ENCODE data around the gene CRIM1.

CRIM1 gene

DNA sequence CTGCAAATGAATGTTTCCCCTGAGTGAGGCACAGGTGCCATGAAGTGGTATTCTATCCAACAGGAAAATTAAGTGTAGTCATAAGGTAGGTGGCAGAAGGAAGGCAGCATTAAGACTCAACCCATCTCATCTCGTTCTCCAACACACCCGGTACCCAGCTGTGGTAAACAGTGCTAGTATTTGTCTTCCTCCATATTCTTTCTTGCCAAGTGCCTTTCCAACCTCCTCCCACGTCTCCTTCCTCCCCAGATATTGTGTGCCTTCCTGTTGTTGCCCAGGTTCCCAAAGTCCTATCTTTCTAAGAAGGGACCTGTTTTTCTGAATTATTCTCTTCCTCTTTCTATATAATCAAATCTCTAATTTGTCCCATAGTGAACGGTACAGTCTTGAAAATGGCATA, 83.5 kb downstream of the CRIM1 start:
- H3K36me3 Mint-ChIP-seq: no peaks in the 10 kb centered on the region
- no peak overlapping the region for H3K27ac Mint-ChIP-seq
- H3K4me3 Mint-ChIP-seq: no peak overlapping the region
- peaks cover 11% of the 10 kb centered on the region for H3K4me1 Mint-ChIP-seq
- peaks cover 15% of the 10 kb centered on the region for H3K27me3 Mint-ChIP-seq
- no peak for ATAC-seq
- H3K9me3 Mint-ChIP-seq: peaks cover 3% of the 10 kb centered on the region

DNA sequence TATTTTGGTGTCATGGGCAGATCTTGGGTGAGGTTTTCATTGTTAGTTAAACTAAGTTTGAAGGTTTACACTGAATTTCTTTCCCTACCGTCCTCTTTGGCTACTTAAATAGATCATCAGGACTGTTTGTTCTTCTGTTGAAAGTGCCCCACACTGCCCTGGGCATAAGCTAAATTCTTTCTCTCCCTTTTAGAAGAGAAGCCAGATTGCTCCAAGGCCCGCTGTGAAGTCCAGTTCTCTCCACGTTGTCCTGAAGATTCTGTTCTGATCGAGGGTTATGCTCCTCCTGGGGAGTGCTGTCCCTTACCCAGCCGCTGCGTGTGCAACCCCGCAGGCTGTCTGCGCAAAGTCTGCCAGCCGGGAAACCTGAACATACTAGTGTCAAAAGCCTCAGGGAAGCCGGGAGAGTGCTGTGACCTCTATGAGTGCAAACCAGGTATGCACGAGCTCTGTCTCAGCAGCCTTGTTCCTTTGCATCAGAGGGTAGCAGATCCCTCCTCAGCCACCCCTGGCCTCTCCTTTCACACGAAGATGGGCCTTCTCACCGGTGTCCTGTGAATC, 85.6 kb downstream of the CRIM1 start:
- peaks cover 29% of the 10 kb centered on the region for H3K27me3 Mint-ChIP-seq
- H3K27ac Mint-ChIP-seq: no peak overlapping the region
- H3K36me3 Mint-ChIP-seq: no peaks in the 10 kb centered on the region

DNA sequence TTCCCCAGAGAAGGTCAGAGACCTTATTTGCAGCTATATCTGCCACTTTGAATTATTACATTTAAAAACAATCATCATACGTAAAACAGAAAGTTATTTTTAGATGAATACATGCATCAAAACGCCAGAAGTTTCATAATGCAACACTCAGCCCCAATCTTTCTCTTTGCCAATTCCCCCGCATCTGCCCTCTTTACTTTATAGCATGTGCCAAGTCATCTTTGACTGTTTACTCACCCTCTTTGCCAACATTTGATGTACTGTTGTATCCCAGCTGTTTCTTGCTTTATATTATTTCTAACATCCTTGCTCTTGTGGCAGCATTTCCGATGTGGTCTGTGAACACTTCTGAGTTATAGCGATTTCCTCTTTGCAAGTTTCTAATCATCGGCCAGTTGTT, 86.2 kb downstream of the CRIM1 start:
- H3K4me1 Mint-ChIP-seq: peaks cover 11% of the 10 kb centered on the region
- H3K36me3 Mint-ChIP-seq: no peaks in the 10 kb centered on the region
- no peak overlapping the region for H3K4me3 Mint-ChIP-seq
- H3K27ac Mint-ChIP-seq: no peak overlapping the region
- H3K9me3 Mint-ChIP-seq: peaks cover 3% of the 10 kb centered on the region
- H3K27me3 Mint-ChIP-seq: peaks cover 29% of the 10 kb centered on the region
- no peak for ATAC-seq

More for the DNA sequence above, 85.6 kb downstream of the CRIM1 start:
- no peak overlapping the region for H3K4me3 Mint-ChIP-seq
- H3K4me1 Mint-ChIP-seq: peaks cover 11% of the 10 kb centered on the region
- H3K9me3 Mint-ChIP-seq: peaks cover 3% of the 10 kb centered on the region
- ATAC-seq: no peak

DNA sequence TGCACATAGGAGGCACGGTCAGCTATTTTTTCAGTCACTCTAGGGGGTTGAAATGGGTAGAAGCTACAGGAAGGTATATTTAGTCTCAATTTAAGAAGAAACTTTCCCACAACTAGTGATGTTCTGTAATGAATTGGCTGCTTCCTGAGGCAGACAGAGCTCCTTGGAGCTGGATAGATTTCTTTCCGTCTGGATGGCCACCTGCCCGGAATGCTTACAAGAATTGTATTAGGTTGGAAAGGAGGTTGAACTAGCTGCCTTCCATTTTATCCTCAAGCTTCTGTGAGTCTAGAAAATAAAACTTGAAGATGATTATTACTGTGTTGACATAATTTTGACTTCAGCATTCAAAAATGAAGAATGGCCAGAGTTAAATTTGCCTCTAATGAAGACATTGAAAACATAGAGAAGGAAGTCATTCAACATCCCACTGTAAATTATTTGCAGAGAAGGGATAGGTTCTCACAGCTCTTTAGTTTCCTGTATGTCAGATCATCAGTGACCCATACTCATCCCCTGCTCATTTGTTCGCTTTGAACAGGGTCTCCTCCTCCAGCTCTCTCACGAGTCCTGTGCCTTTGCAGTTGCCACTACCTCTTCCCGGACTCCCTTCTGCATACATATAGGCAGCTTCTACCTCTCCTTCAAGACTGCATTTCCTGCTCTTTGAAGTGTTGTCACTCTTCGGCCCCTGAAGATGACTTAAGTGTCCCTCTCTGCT, 88.8 kb downstream of the CRIM1 start:
- Mint-ChIP-seq H3K27me3 (peaks cover 29% of the 10 kb centered on the region), H3K9me3 (peaks cover 3% of the 10 kb centered on the region), H3K27ac (no peak overlapping the region), H3K36me3 (no peaks in the 10 kb centered on the region), H3K4me3 (no peak overlapping the region), H3K4me1 (peaks cover 11% of the 10 kb centered on the region)
- ATAC-seq: no peak

DNA sequence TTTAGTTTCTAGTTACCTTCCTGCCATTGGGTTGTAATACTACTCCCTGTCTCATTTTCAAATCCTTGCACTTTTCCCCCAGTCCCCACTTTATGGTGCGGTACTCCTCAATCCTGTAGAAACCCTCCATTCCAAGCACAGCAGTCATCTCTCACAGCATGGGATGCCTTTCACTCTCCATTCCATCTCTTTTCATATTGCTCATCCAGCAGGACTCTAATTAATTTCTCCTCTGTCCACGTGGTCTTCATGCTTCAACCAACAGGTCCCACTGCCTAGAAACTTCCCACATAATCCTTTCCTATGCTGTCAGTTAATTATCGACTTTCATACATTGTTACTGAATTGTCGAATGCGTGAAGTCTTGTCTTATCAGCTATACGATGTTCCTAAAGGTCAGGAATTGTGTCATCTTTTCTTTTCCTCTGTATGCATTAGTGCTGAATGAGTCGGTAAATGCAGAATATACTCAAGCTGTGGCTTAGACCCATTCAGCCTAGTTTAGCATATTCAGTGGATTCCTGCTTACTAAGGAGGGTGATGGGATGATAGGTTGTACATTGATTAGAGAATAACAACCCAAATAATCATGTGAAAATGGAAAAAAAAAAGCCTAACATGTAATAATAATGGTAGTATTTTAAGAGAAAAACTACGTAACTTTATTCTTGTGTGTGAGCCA, 89.7 kb downstream of the CRIM1 start:
- Mint-ChIP-seq H3K9me3 (no peaks in the 10 kb centered on the region), H3K4me3 (no peak overlapping the region), H3K4me1 (peaks cover 11% of the 10 kb centered on the region), H3K27me3 (peaks cover 29% of the 10 kb centered on the region), H3K27ac (no peak overlapping the region), H3K36me3 (no peaks in the 10 kb centered on the region)
- no peak for ATAC-seq

DNA sequence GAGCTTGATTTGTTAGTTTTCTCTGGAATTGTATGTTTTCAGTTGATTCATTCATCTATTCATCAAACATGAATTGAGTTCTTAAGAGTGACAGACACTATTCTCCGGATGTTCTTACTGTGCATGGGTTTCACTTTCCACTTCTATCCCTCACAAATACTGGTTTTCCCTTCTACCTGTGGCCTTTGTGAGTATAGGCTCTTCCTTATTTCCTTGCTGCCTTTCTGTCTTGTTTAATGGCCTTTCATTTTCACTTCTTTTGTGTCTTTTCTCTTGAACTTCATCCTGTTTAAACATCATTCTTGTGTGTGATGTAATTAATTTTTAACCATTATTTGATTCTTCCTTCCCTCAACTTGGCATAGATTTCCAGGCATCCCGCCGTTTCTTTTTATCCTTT, 90.7 kb downstream of the CRIM1 start:
- Mint-ChIP-seq H3K4me3 (no peak overlapping the region), H3K9me3 (no peaks in the 10 kb centered on the region), H3K27me3 (peaks cover 26% of the 10 kb centered on the region), H3K27ac (no peak overlapping the region), H3K4me1 (peaks cover 11% of the 10 kb centered on the region), H3K36me3 (no peaks in the 10 kb centered on the region)
- ATAC-seq: no peak

DNA sequence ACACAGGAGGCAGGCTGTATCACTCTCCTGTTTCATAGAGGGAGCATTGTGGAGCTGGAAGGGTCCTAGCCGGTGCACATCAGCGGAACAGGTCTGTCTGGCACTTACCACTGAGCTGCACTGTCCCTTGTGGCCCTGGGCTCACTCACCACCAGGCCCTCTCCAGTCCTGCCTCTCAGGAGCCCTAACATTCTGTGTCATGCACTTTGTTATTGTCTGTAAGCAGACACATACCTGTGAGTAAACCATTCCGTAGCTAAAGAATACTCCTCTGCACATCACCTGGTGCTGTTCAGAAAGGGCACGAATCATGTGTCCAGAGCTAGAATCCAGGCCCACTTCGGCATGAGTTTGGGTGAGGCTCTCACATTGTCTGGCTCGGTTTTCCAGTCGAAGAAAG, 93.6 kb downstream of the CRIM1 start:
- no peaks in the 10 kb centered on the region for H3K36me3 Mint-ChIP-seq
- no peak overlapping the region for H3K27ac Mint-ChIP-seq
- no peak overlapping the region for H3K4me3 Mint-ChIP-seq
- no peaks in the 10 kb centered on the region for H3K4me1 Mint-ChIP-seq
- ATAC-seq: no peak
- H3K9me3 Mint-ChIP-seq: no peaks in the 10 kb centered on the region
- peaks cover 14% of the 10 kb centered on the region for H3K27me3 Mint-ChIP-seq

DNA sequence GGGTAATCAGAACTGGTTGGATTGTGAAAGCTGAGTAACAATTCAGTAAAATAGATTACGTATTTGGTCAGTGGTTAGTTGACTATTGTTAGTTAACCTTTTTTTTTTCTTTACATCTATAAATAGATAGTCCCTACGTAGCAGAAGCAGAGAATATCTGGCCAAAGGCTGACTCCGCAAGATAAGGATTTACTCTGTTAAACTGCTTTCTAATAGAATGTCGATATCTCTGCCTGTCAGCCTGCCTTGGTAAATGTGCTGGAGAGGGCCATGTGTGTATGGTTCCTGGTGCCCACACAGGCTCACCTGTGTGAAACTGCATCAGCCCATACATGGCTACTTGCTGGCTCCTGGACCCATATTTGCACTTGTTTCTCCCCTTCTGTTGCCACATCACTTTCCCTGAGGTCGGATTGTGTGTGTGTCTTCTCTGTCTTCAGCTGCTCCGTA, 94.4 kb downstream of the CRIM1 start:
- H3K27ac Mint-ChIP-seq: no peak overlapping the region
- no peaks in the 10 kb centered on the region for H3K36me3 Mint-ChIP-seq
- H3K9me3 Mint-ChIP-seq: no peaks in the 10 kb centered on the region
- H3K4me1 Mint-ChIP-seq: no peaks in the 10 kb centered on the region
- peaks cover 7% of the 10 kb centered on the region for H3K27me3 Mint-ChIP-seq
- no peak overlapping the region for H3K4me3 Mint-ChIP-seq
- no peak for ATAC-seq

DNA sequence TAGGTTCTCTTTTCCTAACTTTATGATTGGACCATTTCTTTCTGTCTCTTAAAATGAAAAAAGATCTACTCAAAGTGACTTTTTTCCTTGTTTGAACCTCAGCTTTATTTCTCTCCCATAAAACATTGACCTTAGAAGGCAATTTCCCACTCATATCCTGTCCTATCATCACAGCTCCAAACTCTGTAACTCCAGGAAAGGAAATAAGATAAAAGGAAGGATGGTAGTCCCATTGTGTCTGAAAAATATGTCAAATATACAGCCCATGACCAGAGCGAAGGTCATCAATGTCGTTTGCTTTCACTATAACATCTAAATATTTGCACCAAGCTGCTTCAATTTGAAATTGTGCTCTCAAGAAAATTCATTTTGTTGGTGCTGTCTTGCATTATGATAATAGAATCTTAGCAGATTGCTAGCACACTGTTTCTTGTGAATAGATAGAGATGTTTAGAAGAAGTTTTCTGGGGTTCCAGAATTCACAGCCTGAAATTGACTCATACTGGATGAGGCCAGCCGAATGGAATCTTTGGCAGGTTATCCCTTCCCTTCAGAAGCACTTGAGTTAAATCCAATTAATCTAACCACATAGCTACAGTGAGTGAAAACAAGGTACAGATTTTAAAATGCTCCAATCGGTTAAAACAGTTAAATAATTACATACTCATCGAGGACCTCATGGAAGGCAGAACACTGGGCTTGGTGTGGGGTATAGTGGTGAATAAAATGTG, 95.1 kb downstream of the CRIM1 start:
- Mint-ChIP-seq H3K27ac (no peak overlapping the region), H3K4me3 (no peak overlapping the region), H3K9me3 (no peaks in the 10 kb centered on the region), H3K27me3 (peaks cover under 1% of the 10 kb centered on the region), H3K4me1 (no peaks in the 10 kb centered on the region), H3K36me3 (no peaks in the 10 kb centered on the region)
- no peak for ATAC-seq

DNA sequence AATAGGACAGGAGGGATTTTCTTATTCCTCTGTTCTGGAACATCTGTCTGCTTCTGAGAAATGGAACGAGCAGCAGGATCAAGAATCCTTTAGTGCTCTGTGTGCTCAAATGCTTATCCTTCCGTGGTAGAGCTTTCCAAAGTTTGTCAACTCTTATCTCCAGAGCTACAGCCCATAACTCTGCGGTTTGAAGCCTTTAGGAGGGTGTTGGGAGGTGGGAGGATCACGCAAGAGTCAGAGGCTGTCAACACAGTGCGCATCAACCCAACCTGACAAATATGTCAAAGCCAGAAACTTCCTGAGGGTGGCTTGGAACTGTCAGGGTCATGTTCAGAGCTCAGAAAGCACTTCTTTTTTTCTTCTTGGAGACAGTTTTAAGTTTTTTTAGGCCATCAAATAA, 95.9 kb downstream of the CRIM1 start:
- Mint-ChIP-seq H3K27ac (no peak overlapping the region), H3K27me3 (no peaks in the 10 kb centered on the region), H3K9me3 (no peaks in the 10 kb centered on the region), H3K36me3 (no peaks in the 10 kb centered on the region), H3K4me3 (no peak overlapping the region), H3K4me1 (no peaks in the 10 kb centered on the region)
- no peak for ATAC-seq

DNA sequence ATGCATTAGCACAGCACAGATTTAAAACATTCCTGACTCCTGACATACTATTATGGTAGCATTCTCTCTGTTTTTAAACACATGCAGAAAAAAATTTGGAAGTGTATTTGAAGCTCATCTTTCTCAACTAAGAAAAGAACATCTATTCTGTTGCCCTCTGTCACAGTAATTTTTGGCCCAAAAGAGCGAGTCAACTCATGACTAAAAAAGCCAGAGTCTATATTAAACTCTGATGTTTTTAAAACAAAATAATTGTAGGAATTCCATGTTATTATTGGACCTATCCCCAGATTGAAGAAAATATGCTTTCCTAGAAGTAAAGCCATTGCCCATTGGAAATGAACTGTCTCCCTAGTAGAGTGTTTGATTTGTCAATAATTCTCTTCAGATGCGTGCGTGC, 96.7 kb downstream of the CRIM1 start:
- Mint-ChIP-seq H3K4me3 (no peak overlapping the region), H3K27me3 (no peaks in the 10 kb centered on the region), H3K27ac (no peak overlapping the region), H3K9me3 (no peaks in the 10 kb centered on the region), H3K4me1 (no peaks in the 10 kb centered on the region), H3K36me3 (no peaks in the 10 kb centered on the region)
- no peak for ATAC-seq

DNA sequence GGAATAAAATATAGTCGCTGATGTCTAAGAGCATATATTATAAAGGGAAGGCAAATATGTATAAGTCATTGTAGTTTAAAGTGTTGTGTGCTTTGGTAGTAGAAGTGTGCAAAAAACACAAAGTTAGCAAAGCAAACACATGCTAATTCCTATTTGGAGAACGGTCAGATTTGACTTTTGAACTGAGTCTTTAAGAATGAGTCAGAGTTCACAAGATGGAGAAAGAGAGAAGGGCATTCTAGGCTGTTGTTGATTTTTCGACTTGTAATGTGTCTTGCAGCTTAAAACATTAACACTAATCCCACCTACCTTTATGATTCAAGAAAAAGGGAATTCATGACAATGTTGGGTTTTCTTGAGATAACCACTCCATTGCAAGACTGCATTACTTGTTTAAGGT, 98.1 kb downstream of the CRIM1 start:
- Mint-ChIP-seq H3K9me3 (no peaks in the 10 kb centered on the region), H3K36me3 (no peaks in the 10 kb centered on the region)

DNA sequence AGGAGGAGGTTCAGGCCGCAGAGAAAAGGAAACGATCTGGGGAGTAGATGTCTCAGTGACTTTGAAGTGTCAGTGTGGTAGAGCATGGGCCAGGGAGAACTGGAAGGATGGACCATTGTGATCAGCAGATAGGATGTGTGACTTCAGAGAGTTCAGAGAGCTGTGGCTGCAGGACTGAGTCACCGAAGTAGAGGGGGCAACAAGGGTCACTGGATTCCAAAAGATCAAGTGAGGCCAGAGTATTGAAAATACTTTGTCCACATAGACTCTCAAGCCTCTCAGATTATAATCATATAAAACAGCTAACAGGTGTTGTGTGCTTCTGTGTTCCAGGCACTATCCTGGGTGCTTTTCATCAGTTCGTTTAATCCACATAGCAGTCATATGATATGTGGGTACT, 99.4 kb downstream of the CRIM1 start:
- H3K27me3 Mint-ChIP-seq: no peaks in the 10 kb centered on the region
- no peaks in the 10 kb centered on the region for H3K36me3 Mint-ChIP-seq
- no peak overlapping the region for H3K27ac Mint-ChIP-seq
- no peak for ATAC-seq
- H3K9me3 Mint-ChIP-seq: no peaks in the 10 kb centered on the region
- H3K4me3 Mint-ChIP-seq: no peak overlapping the region
- no peaks in the 10 kb centered on the region for H3K4me1 Mint-ChIP-seq

More for the DNA sequence above, 98.1 kb downstream of the CRIM1 start:
- no peak for ATAC-seq
- Mint-ChIP-seq H3K4me1 (no peaks in the 10 kb centered on the region), H3K27me3 (no peaks in the 10 kb centered on the region), H3K4me3 (no peak overlapping the region), H3K27ac (no peak overlapping the region)

DNA sequence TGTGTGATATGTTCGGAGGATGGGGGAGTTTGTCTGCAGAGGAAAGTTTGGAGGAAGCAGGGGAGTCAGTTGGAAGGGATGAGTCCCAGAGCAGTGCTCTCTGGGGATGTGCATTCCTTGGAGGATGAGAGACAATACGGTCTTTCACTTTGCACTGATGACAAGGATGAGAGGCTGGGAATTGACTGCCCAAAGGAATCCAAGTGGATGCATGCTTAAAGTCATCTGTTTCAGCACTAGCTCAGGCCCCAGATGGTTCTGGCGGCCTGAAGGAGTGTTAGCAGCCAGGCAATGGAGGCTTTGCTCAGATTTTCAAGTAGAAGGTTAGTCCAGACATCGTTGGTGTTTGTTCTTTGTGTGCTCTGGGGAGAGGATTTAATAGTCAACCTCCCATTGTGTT, 100.2 kb downstream of the CRIM1 start:
- Mint-ChIP-seq H3K27ac (no peak overlapping the region), H3K4me3 (no peak overlapping the region), H3K27me3 (no peaks in the 10 kb centered on the region), H3K9me3 (no peaks in the 10 kb centered on the region), H3K36me3 (no peaks in the 10 kb centered on the region), H3K4me1 (no peaks in the 10 kb centered on the region)
- no peak for ATAC-seq
